CD4-positive, alpha-beta T cell (primary cell): Measurements from ENCODE around the gene RPL36. TPM values are rescaled to one million over a fixed set of nuclear protein-coding genes. Genes with fewer than 3 reads are reported as not detected.

Experiments
- ATAC-seq: fragments of 200-7000 bp; cut with Tn5 transposase; one replicate; pipeline ENCODE4 v1.10.0; 2022; ENCODE audit warnings: mild to moderate bottlenecking; ENCODE audit not compliant: poor library complexity
- CTCF ChIA-PET: fragments of 350-600 bp; sonication (Branson Sonifier 250); formaldehyde crosslinking; loops from one replicate; lab custom pipeline; 2021; ENCODE audit warnings: antibody characterized with exemption, inconsistent platforms; lab: Charles Lee
- POLR2A ChIA-PET: fragments of 350-600 bp; sonication (Branson Sonifier 250); formaldehyde crosslinking; loops from one replicate; lab custom pipeline; 2021; ENCODE audit warnings: antibody characterized with exemption, inconsistent platforms; lab: Charles Lee
- DNase-seq, 14 experiments: peaks; one replicate each; pipeline ENCODE4 v3.0.0-alpha.2; 2013 to 2020; ENCODE audit warnings: mixed read lengths in 2 of 14
- H3K27ac ChIP-seq, 2 donors: one replicate each; pipeline versions ENCODE4 v1.5.1 to v1.7.0; 2013; ENCODE audit warnings: low read length in 2 of 2, low read depth in 1 of 2, mild to moderate bottlenecking in 1 of 2
- H3K27me3 ChIP-seq, 2 experiments: 1 replicate in 1 of 2; 2 replicates in 1 of 2; pipeline versions ENCODE4 v1.6.1 to v1.7.0; 2013; ENCODE audit warnings: low read length in 2 of 2, control low read depth in 1 of 2, mild to moderate bottlenecking in 1 of 2, moderate library complexity in 1 of 2; ENCODE audit not compliant: insufficient read depth in 2 of 2, control insufficient read depth in 1 of 2
- H3K36me3 ChIP-seq: one replicate; pipeline ENCODE4 v1.6.1; 2013; ENCODE audit warnings: low read length, control low read depth; ENCODE audit not compliant: insufficient read depth
- H3K4me1 ChIP-seq: one replicate; pipeline ENCODE4 v1.6.1; 2013; ENCODE audit warnings: low read length, control low read depth; ENCODE audit not compliant: insufficient read depth
- H3K4me3 ChIP-seq: one replicate; pipeline ENCODE4 v1.5.1; 2013; ENCODE audit warnings: mild to moderate bottlenecking, low read length, moderate library complexity
- H3K9me3 ChIP-seq, 2 experiments: 1 replicate in 1 of 2; 2 replicates in 1 of 2; pipeline versions ENCODE4 v1.6.1 to v1.7.0; 2013; ENCODE audit warnings: low read length in 2 of 2, mild to moderate bottlenecking in 2 of 2, control low read depth in 1 of 2, moderate library complexity in 1 of 2; ENCODE audit not compliant: control insufficient read depth in 1 of 2, insufficient read depth in 1 of 2
- H3K27ac Mint-ChIP-seq: one replicate; pipeline ENCODE4 v1.8.0; 2020; ENCODE audit warnings: mixed read lengths
- H3K27me3 Mint-ChIP-seq: one replicate; pipeline ENCODE4 v1.8.0; 2021; ENCODE audit warnings: mixed read lengths
- H3K36me3 Mint-ChIP-seq: one replicate; pipeline ENCODE4 v1.8.0; 2021; ENCODE audit warnings: low read depth, mixed read lengths
- H3K4me1 Mint-ChIP-seq: one replicate; pipeline ENCODE4 v1.8.0; 2021; ENCODE audit warnings: low read depth, mixed read lengths
- H3K4me3 Mint-ChIP-seq: one replicate; pipeline ENCODE4 v1.8.0; 2020; ENCODE audit warnings: mild to moderate bottlenecking, mixed read lengths
- H3K9me3 Mint-ChIP-seq: one replicate; pipeline ENCODE4 v1.8.0; 2020; ENCODE audit warnings: mixed read lengths
- CTCF ChIP-seq: fragments of 200-600 bp; IDR thresholded peaks from one replicate; pipeline ENCODE4 v1.8.0; 2022; ENCODE audit warnings: antibody characterized with exemption, mild to moderate bottlenecking
- intact Hi-C, 2 experiments: fragments of 100-400 bp; cut with DNase I in 1 of 2; cut with micrococcal nuclease in 1 of 2; formaldehyde crosslinking; loops; one replicate each; pipeline versions ENCODE4 v1.15.1 to v1.9.0; 2023 to 2025; cut with DNase I, micrococcal nuclease
- total RNA-seq, 174 experiments: library from RNA in 2 of 174; stranded (reverse) in 2 of 174; gene quantifications; one replicate each; pipeline ENCODE4 v1.2.3 and lab custom pipeline; 2021 to 2026

RPL36 gene
- total RNA-seq, 2 experiments from 2014 or later = 1,509 to 1,565 TPM

DNA sequence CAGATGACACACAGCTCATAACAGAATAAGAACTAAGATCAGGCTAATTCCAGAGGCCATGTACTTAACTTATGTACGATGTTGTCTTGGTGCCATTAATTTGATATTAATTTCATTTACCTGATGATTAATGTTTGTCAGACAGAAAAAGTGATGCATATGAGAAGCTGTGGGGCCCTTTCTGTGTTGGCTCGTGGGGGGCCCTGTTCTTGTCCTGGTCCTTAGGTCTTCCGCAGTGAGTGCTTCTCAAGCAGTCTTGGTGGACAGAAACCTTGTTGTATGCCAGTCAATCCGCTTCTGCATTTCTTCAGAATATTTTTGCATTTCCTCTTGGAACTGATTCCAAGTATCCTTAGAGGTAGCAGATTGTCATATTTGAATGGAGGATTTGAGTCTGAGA lies 47.0 kb upstream of the RPL36 start:
- Mint-ChIP-seq H3K36me3 (peaks cover 81% of the 10 kb centered on the region), H3K9me3 (no peaks in the 10 kb centered on the region), H3K27me3 (no peaks in the 10 kb centered on the region), H3K4me1 (peaks cover 39% of the 10 kb centered on the region), H3K4me3 (no peak overlapping the region), H3K27ac (no peak overlapping the region)
- ATAC-seq = no peak
- H3K36me3 ChIP-seq = peaks cover 72% of the 10 kb centered on the region
- H3K27ac ChIP-seq = no peak overlapping the region
- CTCF ChIA-PET = no interaction called here
- POLR2A ChIA-PET = interaction anchor here (1.3 kb wide), 1 partner anchor 20 kb away, joined by 6 read pairs; the partner anchor contains the start of genes SAFB and SAFB2
- H3K9me3 ChIP-seq = no peaks in the 10 kb centered on the region
- no peak for DNase-seq
- H3K4me1 ChIP-seq = no peaks in the 10 kb centered on the region
- intact Hi-C loops = no loop called here
- no peak overlapping the region for H3K4me3 ChIP-seq
- H3K27me3 ChIP-seq = no peaks in the 10 kb centered on the region
- no peak for TF ChIP-seq CTCF

DNA sequence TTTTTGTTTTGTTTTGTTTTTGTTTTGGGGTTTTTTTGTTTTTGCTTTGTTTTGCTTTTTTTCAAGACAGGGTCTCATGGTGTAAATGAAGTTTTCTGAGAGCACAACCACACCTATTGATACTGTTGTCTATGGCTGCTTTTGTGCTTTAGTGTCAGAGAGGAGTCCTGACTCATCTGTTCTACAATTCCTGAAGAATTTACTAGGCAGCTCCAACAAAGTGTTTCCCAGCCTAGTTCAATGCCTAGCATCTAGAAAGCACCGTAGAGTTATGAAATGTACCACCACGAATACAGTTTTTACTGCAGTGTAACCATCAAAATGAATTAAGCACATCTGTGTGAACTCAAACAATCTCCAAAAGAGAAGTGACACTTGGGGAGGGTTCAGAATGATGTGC lies 46.1 kb upstream of the RPL36 start:
- Mint-ChIP-seq H3K9me3 (no peaks in the 10 kb centered on the region), H3K27me3 (no peaks in the 10 kb centered on the region), H3K4me3 (no peak overlapping the region), H3K4me1 (peaks cover 39% of the 10 kb centered on the region), H3K36me3 (peaks cover 83% of the 10 kb centered on the region), H3K27ac (no peak overlapping the region)
- DNase-seq (no peak), ATAC-seq (no peak)
- Histone ChIP-seq H3K27ac (no peak overlapping the region), H3K27me3 (no peaks in the 10 kb centered on the region), H3K4me1 (no peaks in the 10 kb centered on the region), H3K9me3 (no peaks in the 10 kb centered on the region), H3K36me3 (peaks cover 75% of the 10 kb centered on the region), H3K4me3 (no peak overlapping the region)
- TF ChIP-seq CTCF = no peak
- intact Hi-C loops = no loop called here
- ChIA-PET CTCF (no interaction called here), POLR2A (no interaction called here)

DNA sequence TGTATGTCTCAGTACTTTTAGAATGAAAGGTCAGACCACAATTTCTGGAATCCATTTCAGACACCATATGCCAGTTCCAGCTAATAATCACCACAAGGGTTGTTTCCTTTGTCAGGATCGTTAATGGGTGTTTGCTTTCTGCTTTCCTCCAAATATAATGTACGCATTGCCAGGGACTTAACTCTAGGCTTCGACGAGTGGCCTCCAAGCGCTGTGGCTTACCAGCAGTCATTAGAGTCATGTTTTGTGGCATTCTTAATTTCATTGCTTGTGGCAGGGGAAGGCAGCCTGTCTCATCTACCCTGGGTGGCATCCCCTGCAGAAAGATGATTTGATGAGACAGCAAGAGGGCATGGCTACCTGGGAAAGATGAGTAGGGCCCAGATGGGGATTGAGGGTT lies 44.7 kb upstream of the RPL36 start:
- Mint-ChIP-seq H3K9me3 (no peaks in the 10 kb centered on the region), H3K4me3 (no peak overlapping the region), H3K27me3 (no peaks in the 10 kb centered on the region), H3K4me1 (peaks cover 35% of the 10 kb centered on the region), H3K36me3 (peaks cover 85% of the 10 kb centered on the region), H3K27ac (no peak overlapping the region)
- Histone ChIP-seq H3K9me3 (no peaks in the 10 kb centered on the region), H3K27me3 (no peaks in the 10 kb centered on the region), H3K4me3 (no peak overlapping the region), H3K4me1 (no peaks in the 10 kb centered on the region), H3K36me3 (peaks cover 82% of the 10 kb centered on the region), H3K27ac (no peak overlapping the region)
- no peak for DNase-seq
- TF ChIP-seq CTCF = no peak
- no peak for ATAC-seq
- ChIA-PET POLR2A (no interaction called here), CTCF (no interaction called here)
- intact Hi-C loops = no loop called here
